HG02610 (cell line): ENCODE results near the gene VPS35.

Source experiments
- ATAC-seq: cut with Tn5 transposase; IDR thresholded peaks from one replicate; pipeline ENCODE4 v1.9.1; 2021; ENCODE audit warnings: mild to moderate bottlenecking, moderate library complexity; ENCODE audit not compliant: unreplicated experiment

The VPS35 gene

GRCh38 chr16:46688654-46689364 is at the start of gene VPS35:
TSS of gene VPS35 (minus strand) at chr16:46689178. CDS start at chr16:46689133, 45 bp downstream.
- peak; percentile 88 for ATAC-seq

DNA sequence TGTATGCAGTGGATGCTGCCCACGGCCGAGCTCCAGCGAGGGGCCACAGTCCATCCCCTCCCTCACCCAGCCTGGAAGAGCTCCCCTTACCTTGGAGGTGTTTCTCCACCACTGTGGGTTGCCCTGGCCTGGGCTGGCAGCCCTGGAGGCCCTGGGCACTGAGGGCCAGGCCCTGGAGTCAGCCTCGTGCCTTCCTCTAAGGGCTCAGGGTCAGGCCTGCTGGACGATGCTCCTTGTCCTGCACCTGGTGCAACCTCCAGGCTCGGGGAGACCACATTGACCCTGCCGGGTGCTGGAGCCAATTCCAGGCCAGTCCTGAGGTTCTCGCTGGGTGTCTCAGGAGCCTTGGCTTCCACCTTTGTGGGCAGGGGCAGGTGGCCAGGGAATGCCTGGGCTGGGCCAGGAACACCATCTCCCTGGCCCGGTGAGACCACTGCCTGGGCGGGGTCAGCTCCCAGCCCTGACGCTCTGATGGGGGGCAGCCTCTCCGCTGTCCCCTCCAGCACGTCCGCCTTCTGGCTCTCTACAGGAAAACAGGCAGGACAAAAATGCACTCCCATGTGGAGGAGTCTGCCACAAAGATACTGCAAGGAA is 48.7 kb upstream of the VPS35 start:
- no peak for ATAC-seq

- no peak for ATAC-seq
Observed at GRCh38 chr16:46736695-46737094, 47.7 kb upstream of the VPS35 start.

GRCh38 chr16:46733319-46733830 is 44.4 kb upstream of the VPS35 start:
- no peak for ATAC-seq

- ATAC-seq, result no peak
Observed at GRCh38 chr16:46732561-46732960, 43.6 kb upstream of the VPS35 start.

GRCh38 chr16:46731691-46732555 is 42.9 kb upstream of the VPS35 start:
- no peak for ATAC-seq

DNA sequence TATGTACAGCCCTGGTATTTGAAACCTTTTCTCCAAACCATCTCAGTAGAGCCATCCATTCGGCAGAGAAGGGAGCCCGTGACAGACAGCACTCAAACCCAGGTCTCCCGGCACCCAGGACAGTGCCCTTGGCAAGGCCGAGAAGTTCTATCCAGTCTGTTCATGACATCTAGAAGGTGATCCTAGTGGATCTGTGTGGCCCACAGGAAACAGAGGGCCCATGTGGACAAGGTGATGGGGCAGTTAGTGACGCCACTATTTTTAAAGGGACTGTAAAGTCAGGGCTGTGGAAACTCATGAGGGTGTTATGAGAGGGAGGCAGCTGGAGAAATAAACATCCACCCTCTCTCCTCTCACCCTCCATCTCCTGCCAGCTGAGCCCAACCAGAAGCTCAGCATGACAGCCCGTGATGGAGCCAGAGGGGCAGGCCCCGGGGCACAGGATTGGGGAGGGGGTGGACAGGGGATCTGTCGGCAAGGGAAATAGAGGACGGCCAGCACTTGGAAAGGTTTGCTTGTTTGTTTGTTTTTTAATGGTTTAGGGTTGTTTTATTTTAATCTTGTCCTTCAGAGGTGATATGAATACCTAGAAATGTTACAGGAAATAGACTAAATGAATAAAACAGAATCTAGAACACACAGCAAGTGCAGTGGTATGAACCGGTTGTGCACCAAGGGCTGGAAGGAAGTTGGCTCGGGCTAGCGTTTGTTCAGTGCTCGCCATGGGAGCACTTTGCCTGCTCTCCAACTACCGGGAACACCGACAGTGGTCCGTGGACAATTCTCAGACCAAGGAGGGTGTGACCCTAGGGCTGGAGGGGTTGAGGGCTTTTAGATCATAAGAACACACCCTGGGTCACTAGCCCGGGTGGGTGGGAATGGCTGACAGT is 42.1 kb upstream of the VPS35 start:
- no peak for ATAC-seq

DNA sequence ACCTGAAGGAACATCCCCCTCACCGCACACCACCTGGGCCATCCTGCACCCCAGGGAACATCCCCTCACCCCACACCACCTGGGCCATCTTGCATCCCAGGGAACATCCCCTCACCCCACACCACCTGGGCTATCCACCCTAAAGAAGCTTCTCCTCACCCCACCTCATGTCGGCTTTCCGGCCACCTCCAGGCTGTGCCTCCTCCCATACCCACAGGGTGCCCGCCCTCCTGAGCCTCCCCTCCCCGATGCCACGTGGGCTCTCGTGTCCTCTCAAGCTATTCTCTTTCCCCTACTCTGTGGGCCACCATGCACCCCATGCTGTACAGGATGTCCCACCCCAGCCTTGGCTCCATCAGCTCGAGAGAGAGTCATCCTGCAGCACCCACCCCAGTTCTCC is 41.1 kb upstream of the VPS35 start:
- ATAC-seq, result no peak

- no peak for ATAC-seq
Observed at GRCh38 chr16:46729326-46729995, 40.5 kb upstream of the VPS35 start.

GRCh38 chr16:46728806-46729205 is 39.8 kb upstream of the VPS35 start:
- no peak for ATAC-seq

GRCh38 chr16:46727630-46728029 is 38.7 kb upstream of the VPS35 start:
- no peak for ATAC-seq

- no peak for ATAC-seq
Observed at GRCh38 chr16:46727184-46727583, 38.2 kb upstream of the VPS35 start.

- ATAC-seq, result no peak
Observed at GRCh38 chr16:46721885-46722284, 32.9 kb upstream of the VPS35 start.

GRCh38 chr16:46720619-46721018 is 31.6 kb upstream of the VPS35 start:
- ATAC-seq, result no peak

DNA sequence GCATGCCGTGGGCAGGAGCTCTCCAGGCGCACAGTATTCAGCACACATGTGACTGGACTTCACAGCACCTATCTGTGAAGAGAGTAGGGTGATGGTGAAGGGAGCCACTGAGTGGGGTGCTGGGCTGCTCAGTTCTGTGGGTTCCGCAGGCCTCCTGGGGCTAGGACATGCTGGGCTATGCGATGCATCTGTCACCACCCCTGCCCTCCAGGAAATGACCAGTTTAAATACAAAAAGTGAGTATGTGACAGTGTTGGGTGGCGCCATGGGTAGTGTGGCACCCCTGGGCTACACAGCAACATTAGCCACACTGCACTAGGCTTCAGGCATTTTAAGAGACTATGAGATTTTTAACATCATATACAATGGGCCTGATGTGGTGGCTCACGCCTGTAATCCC is 30.6 kb upstream of the VPS35 start:
- no peak for ATAC-seq

DNA sequence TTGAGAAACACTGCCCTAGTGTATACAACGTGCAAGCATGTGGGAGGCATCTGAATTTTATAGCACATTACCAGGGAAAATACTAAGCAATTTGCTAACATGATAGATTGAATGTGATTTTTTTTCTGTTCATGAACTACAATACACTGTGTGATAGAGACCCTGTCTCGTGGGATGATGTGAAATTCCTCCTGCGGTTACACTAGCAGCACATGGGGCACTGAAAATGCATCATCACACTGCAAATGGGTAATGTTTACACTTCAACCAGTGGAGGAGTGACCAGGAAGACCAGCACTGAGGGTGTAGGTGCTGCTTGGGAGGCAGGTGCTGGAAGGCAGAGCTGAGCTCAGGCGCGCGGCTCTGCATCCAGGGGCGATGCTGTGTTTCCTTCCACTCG is 29.2 kb upstream of the VPS35 start:
- no peak for ATAC-seq

DNA sequence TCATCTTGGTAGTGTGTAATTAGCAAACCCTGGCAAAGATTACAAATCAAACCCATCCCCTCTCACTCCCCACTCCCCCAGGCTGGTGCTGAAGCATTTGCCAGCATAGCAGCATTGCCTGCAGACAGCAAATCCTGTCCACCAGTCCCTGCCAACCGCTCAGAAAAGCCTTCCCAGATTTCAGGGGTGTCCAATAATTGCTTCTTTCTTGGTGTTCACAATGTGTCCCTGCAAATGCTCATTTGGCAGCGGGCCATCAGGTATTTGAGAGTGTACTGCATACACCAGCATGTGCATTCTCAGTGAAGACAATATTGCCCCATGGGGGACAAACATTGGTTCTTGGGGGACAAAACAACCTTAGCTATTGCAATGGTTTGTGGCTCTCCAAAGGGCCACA is 28.7 kb upstream of the VPS35 start:
- ATAC-seq, result no peak

DNA sequence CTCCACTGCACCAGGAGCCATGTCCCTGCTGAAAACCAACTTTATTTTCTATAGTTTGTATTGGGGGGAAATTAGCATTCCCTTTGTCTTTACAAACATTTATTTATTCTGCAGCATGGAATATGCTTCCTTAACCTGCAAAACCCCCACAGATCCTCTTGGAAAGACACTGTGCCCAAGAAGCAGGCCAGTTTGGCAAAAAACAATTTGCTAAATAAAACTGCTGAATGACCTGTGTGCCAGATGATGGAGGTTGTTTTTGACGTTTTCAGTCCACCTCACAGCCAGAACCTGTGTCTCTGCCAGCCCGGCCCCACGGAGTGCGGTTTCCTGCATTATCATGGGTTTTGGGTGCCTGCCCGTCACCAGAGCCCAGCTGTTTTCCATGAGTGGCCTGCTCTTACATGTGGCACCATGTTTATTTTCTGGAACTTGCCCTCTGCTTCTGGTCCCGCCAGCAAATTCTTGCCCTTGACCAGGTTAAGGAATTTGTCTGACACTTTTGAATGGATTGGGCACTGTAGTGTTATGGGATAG is 26.9 kb upstream of the VPS35 start:
- ATAC-seq, result no peak

- ATAC-seq, result no peak
Observed at GRCh38 chr16:46714797-46715591, 26.0 kb upstream of the VPS35 start.
